Adrenal gland (tissue), 12 donors: ENCODE results near the gene MDGA2. TPM values are rescaled to one million over a fixed set of nuclear protein-coding genes. Genes with fewer than 3 reads are reported as not detected.

Experiments
- DNase-seq, 7 donors: peaks; one replicate each; pipeline ENCODE4 v3.0.0-alpha.2; 2019 to 2020
- H3K27ac ChIP-seq, 5 donors: fragments of 200-600 bp; sonication (generic) in 4 of 5; 1 replicate in 3 of 5; 2 replicates in 2 of 5; pipeline versions ENCODE4 v1.5.1 to v1.8.0; 2016 to 2020; ENCODE audit warnings: mild to moderate bottlenecking in 1 of 5
- H3K27me3 ChIP-seq: fragments of 200-600 bp; 2 replicates; pipeline ENCODE4 v1.8.0; 2021
- H3K36me3 ChIP-seq, 2 donors: fragments of 200-600 bp; replicated peaks in 1 of 2; 1 replicate in 1 of 2; 2 replicates in 1 of 2; pipeline versions ENCODE4 v1.5.1 to v1.8.0; 2018 to 2022
- H3K4me1 ChIP-seq, 2 donors: fragments of 200-600 bp; replicated peaks in 1 of 2; 1 replicate in 1 of 2; 2 replicates in 1 of 2; pipeline versions ENCODE4 v1.5.1 to v1.8.0; 2018 to 2021
- H3K4me3 ChIP-seq, 4 donors: fragments of 200-600 bp; sonication (generic) in 3 of 4; one replicate each; pipeline ENCODE4 v1.5.1; 2016 to 2018
- H3K9me3 ChIP-seq, 3 donors: fragments of 200-600 bp; sonication (generic) in 1 of 3; replicated peaks in 1 of 3; 1 replicate in 2 of 3; 2 replicates in 1 of 3; pipeline versions ENCODE4 v1.5.1 to v1.8.0; 2016 to 2021
- POLR2A ChIP-seq, 2 donors: fragments of 450-650 bp; IDR thresholded peaks; one replicate each; pipeline ENCODE4 v1.6.1; 2017; ENCODE audit warnings: antibody characterized with exemption in 2 of 2, mild to moderate bottlenecking in 2 of 2, moderate library complexity in 1 of 2
- WGBS, 4 donors: extraction: QIAGEN DNeasy Blood & Tissue Kit in 2 of 4; methylation state at CpG; one replicate each; pipeline versions ENCODE4 v1.1.5 to v1.1.7; 2013 to 2017; 5-methylcytosine and 5-hydroxymethylcytosine counted together
- intact Hi-C, 2 donors: fragments of 100-400 bp; cut with DNase I; formaldehyde crosslinking; loops; one replicate each; pipeline versions ENCODE4 v1.14.1 to v1.15.0; 2022 to 2023
- polyA plus RNA-seq, 3 donors: library from polyadenylated mRNA; stranded (reverse); fragments of 200-250 nt in 2 of 3; fragments of 350-450 nt in 1 of 3; fragmentation: Illumina TruSeq in 1 of 3; extraction: RNeasy Lipid Tissue Mini Kit (QIAGEN cat#74804) in 1 of 3; gene quantifications; one replicate each; pipeline ENCODE4 v1.2.3, GENCODE V29; 2013 to 2014
- total RNA-seq, 9 donors: library from RNA; depleted of rRNA in 4 of 9; stranded (reverse); fragments of >200 nt in 4 of 9; fragments of 120-200 nt in 1 of 9; fragmentation: NEBNext Ultra II Directional in 1 of 9; extraction: Animal tissue kit (Norgen Biotek cat#: 25700) in 1 of 9; gene quantifications; one replicate each; pipeline versions ENCODE4 v1.1.0 to v1.2.4, GENCODE V29; 2013 to 2023
- TF ChIP-seq, protein P1 (sequence below), 6 experiments: fragments of 450-650 bp in 4 of 6; fragments of 200-600 bp in 2 of 6; sonication (generic) in 1 of 6; IDR thresholded peaks; 1 replicate in 5 of 6; 2 replicates in 1 of 6; pipeline versions ENCODE4 v1.5.1 to v1.8.0; 2016 to 2021; ENCODE audit warnings: antibody characterized with exemption in 6 of 6, mild to moderate bottlenecking in 2 of 6, moderate library complexity in 1 of 6
- donor health status: healthy with polysubstance abuse.
- donor health status: Bipolar disorder and iron deficiency.
- donor health status: DM: yes; HTN: yes; CAD: no.
- donor health status: DM: no; HTN: no; CAD: no.
- donor health status: DM: no; HTN: no; CAD: no.
- donor health status: DM: yes; HTN: yes; CAD: no.

The MDGA2 gene
- total and polyA plus RNA-seq, 12 donors = 0.08 to 3.5 (median 0.34) TPM; not detected in 5

DNA sequence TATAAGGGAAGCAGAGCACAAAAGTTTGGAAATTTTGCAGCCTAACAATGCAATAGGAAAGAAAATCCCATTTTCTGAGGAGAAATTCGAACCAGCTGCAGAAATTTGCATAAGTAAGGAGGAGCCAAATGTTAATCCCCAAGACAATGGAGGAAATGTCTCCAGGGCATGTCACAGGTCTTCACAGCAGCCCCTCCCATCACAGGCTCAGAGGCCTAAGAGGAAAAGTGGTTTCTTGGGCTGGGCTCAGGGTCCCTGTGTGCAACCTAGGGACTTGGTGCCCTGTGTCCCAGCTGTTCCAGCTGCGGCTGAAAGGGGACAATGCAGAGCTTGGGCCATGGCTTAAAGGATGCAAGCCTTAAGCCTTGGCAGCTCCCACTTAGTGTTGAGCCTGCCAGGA is 190.0 kb downstream of the MDGA2 start:
- no peak overlapping the region for H3K4me3 ChIP-seq
- intact Hi-C loops = no loop called here
- no peaks in the 10 kb centered on the region for H3K4me1 ChIP-seq
- TF ChIP-seq POLR2A (IDR thresholded peaks at IDR 0.05) = no peak
- TF ChIP-seq, protein P1, sequence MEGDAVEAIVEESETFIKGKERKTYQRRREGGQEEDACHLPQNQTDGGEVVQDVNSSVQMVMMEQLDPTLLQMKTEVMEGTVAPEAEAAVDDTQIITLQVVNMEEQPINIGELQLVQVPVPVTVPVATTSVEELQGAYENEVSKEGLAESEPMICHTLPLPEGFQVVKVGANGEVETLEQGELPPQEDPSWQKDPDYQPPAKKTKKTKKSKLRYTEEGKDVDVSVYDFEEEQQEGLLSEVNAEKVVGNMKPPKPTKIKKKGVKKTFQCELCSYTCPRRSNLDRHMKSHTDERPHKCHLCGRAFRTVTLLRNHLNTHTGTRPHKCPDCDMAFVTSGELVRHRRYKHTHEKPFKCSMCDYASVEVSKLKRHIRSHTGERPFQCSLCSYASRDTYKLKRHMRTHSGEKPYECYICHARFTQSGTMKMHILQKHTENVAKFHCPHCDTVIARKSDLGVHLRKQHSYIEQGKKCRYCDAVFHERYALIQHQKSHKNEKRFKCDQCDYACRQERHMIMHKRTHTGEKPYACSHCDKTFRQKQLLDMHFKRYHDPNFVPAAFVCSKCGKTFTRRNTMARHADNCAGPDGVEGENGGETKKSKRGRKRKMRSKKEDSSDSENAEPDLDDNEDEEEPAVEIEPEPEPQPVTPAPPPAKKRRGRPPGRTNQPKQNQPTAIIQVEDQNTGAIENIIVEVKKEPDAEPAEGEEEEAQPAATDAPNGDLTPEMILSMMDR (IDR thresholded peaks at IDR 0.05) = no peak
- H3K9me3 ChIP-seq = no peaks in the 10 kb centered on the region
- DNase-seq = no peak
- WGBS, 4 donors = 42 to 70% (median 58%) methylated on average over 1 to 2 of the region's 2 CpGs
- H3K27ac ChIP-seq = no peak overlapping the region
- no peaks in the 10 kb centered on the region for H3K36me3 ChIP-seq
- H3K27me3 ChIP-seq = no peaks in the 10 kb centered on the region

DNA sequence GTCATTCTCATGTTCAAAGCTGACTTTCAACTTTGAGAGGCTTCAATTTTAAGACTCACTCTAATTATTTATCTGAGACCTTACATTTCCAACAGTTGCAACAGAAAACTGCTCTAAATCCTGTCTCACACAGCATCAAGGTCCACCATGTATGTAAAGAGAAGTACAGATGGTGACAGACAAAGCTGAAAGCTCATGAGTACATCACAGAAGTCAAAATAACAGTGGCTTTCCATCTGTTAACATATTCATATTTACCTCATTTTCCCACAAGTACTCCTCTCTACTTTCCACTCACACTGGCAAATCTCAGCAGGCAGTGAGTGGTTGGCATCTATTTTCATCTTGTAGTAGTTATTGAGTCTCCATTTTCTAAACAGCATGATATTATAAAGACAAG is 192.0 kb downstream of the MDGA2 start:
- Histone ChIP-seq H3K9me3 (no peaks in the 10 kb centered on the region), H3K27ac (no peak overlapping the region), H3K27me3 (no peaks in the 10 kb centered on the region), H3K4me3 (no peak overlapping the region), H3K36me3 (no peaks in the 10 kb centered on the region), H3K4me1 (no peaks in the 10 kb centered on the region)
- TF ChIP-seq POLR2A (IDR thresholded peaks at IDR 0.05) = no peak
- TF ChIP-seq, protein P1 (IDR thresholded peaks at IDR 0.05) = no peak
- DNase-seq = no peak
- intact Hi-C loops = no loop called here

DNA sequence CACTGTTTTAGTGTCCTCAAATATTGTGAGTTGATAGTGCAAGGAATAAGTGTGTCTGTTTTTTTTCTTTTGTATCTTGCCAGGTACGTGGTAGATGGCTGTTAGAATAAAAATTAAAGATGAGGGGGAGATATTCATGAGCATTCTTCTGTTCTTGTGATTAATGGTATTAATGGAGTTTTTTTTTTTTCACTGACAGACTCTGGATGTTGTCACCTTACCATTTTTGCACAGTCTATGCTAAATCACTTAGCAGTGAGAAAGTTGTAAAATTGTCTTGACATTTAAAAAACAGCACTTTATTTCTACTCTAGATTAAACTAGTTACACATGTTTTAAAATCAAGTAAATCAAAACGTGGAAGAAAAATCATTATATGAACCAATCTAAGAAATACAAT is 204.3 kb downstream of the MDGA2 start:
- intact Hi-C loops = no loop called here
- Histone ChIP-seq H3K36me3 (no peaks in the 10 kb centered on the region), H3K27ac (no peak overlapping the region), H3K4me3 (no peak overlapping the region), H3K4me1 (no peaks in the 10 kb centered on the region), H3K9me3 (no peaks in the 10 kb centered on the region), H3K27me3 (no peaks in the 10 kb centered on the region)
- no peak for DNase-seq
- WGBS, 4 donors = 39 to 54% (median 49%) methylated on average over 2 of the region's 2 CpGs
- no peak for TF ChIP-seq POLR2A (IDR thresholded peaks at IDR 0.05)

DNA sequence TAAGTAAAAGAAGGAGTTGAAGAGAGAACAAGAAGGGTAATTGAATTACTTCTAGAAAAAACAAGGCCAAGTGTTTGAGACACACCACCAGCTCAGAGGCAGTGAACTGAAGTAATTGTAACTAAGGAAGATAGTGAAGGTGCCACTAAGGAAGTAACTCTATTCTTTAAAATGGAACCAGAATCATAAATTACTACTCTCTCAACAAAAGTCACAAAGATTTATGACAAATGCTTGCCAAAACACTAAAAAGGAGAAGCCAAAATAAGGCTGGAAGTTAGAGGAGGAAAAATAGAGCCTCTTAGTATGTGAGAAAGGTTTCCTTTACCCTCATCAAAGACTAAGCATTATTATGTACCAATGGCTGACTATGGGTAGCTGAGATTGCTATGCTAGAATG is 208.5 kb downstream of the MDGA2 start:
- Histone ChIP-seq H3K27me3 (no peaks in the 10 kb centered on the region), H3K4me1 (no peaks in the 10 kb centered on the region), H3K9me3 (no peaks in the 10 kb centered on the region), H3K27ac (no peak overlapping the region), H3K4me3 (no peak overlapping the region), H3K36me3 (no peaks in the 10 kb centered on the region)
- DNase-seq = no peak
- no peak for TF ChIP-seq POLR2A (IDR thresholded peaks at IDR 0.05)
- TF ChIP-seq, protein P1 (IDR thresholded peaks at IDR 0.05) = no peak
- intact Hi-C loops = no loop called here

DNA sequence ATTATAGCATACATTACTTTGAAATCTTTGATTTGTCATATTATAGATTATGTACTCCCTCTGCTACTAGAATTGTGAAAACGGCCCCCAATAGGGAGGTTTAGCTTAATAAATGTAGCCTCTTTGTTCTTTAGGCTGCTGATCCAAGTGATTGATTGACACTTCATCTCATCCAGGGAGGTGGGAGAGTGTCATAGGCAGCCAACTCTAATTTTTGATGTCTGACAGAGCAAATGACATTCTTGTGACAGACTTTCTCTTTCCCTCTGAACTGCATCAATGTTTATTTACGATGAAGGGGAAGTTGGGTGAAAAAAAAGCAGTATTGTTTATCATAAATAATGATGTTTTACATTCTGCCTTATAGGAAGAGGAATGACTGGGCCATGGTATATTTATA is 221.4 kb downstream of the MDGA2 start:
- intact Hi-C loops = no loop called here
- no peak for TF ChIP-seq POLR2A (IDR thresholded peaks at IDR 0.05)
- TF ChIP-seq, protein P1 (IDR thresholded peaks at IDR 0.05) = no peak
- Histone ChIP-seq H3K4me1 (no peaks in the 10 kb centered on the region), H3K36me3 (no peaks in the 10 kb centered on the region), H3K27ac (no peak overlapping the region), H3K4me3 (no peak overlapping the region), H3K27me3 (no peaks in the 10 kb centered on the region), H3K9me3 (no peaks in the 10 kb centered on the region)
- no peak for DNase-seq
- 52 to 75% (median 55%) methylated on average over 2 of the region's 2 CpGs for WGBS, 4 donors
